Uterus (tissue), 2 donors: ENCODE results near the gene PLCXD3.

Experiments
- POLR2A ChIP-seq, 2 donors: fragments of 450-650 bp; IDR thresholded peaks; one replicate each; pipeline ENCODE4 v1.6.1; 2016; ENCODE audit warnings: antibody characterized with exemption in 2 of 2, mild to moderate bottlenecking in 1 of 2, moderate library complexity in 1 of 2
- TF ChIP-seq, protein P1 (sequence below), 4 experiments: fragments of 200-600 bp in 2 of 4; fragments of 450-650 bp in 2 of 4; sonication (generic) in 2 of 4; IDR thresholded peaks; one replicate each; pipeline ENCODE4 v1.5.1; 2016 to 2019; ENCODE audit warnings: antibody characterized with exemption in 4 of 4, mild to moderate bottlenecking in 2 of 4, moderate library complexity in 1 of 4

DNA sequence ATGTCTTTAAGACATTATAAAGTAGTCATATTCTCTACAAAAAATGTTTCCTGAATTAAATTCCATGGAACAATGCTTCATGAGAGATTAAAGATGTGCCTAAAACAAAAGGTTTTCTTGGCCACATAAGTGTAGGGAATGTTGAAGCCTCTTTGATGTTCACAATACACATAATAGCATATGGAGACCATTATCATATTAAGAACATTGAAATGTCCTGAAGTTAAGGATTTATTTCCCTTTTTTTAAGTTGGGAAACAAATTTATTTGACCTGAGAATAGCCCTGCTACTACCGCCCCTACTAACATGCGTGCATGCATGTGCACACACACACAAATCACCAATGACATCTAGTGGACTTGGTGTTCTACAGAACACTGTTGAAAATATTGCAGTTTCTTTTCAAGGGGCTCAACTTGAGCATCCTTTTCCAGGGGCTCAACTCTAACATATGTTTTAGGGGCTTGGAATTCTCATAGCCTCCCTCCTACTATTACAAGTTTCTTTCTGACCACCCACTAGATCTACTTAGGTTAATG lies 172.2 kb downstream of the PLCXD3 start:
- no peak for TF ChIP-seq POLR2A (IDR thresholded peaks at IDR 0.05)
- TF ChIP-seq, protein P1, sequence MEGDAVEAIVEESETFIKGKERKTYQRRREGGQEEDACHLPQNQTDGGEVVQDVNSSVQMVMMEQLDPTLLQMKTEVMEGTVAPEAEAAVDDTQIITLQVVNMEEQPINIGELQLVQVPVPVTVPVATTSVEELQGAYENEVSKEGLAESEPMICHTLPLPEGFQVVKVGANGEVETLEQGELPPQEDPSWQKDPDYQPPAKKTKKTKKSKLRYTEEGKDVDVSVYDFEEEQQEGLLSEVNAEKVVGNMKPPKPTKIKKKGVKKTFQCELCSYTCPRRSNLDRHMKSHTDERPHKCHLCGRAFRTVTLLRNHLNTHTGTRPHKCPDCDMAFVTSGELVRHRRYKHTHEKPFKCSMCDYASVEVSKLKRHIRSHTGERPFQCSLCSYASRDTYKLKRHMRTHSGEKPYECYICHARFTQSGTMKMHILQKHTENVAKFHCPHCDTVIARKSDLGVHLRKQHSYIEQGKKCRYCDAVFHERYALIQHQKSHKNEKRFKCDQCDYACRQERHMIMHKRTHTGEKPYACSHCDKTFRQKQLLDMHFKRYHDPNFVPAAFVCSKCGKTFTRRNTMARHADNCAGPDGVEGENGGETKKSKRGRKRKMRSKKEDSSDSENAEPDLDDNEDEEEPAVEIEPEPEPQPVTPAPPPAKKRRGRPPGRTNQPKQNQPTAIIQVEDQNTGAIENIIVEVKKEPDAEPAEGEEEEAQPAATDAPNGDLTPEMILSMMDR (IDR thresholded peaks at IDR 0.05): no peak
